K562 (cell line): Measurements from ENCODE around the gene PIBF1.

ENCODE experiments used
- ASH1L ChIP-seq: fragments of 450-650 bp; IDR thresholded peaks from 2 replicates; pipeline ENCODE4 v1.6.1; 2018; ENCODE audit warnings: borderline replicate concordance, mild to moderate bottlenecking, low read depth; ENCODE audit not compliant: partially characterized antibody
- MTF1 ChIP-seq: fragments of 250-450 bp; sonication (Bioruptor Pico); IDR thresholded peaks from 2 replicates; pipeline ENCODE4 v1.9.0; 2021; ENCODE audit warnings: moderate library complexity, mild to moderate bottlenecking, inconsistent platforms, borderline replicate concordance
- NFATC3 ChIP-seq: fragments of 450-650 bp; IDR thresholded peaks from 2 replicates; pipeline ENCODE4 v1.6.1; 2017; ENCODE audit warnings: mild to moderate bottlenecking

- TF ChIP-seq MTF1 (CRISPR knock-in tag) (no peak), NFATC3 (no peak), ASH1L (no peak)
Measured at GRCh38 chr13:72737033-72737432, 44.9 kb upstream of the PIBF1 start.
